HG03432 (cell line): Measurements from ENCODE around the gene TRIM22.

Experiments used
- ATAC-seq: cut with Tn5 transposase; IDR thresholded peaks from one replicate; pipeline ENCODE4 v1.9.1; 2021; ENCODE audit warnings: mild to moderate bottlenecking, moderate library complexity; ENCODE audit not compliant: unreplicated experiment

TRIM22 gene

GRCh38 chr11:5737670-5738392, 48.2 kb downstream of the TRIM22 start:
- ATAC-seq = no peak

- ATAC-seq = no peak
Measured at GRCh38 chr11:5738431-5738830, 48.8 kb downstream of the TRIM22 start.

- ATAC-seq = no peak
Measured at GRCh38 chr11:5746614-5747013, 57.0 kb downstream of the TRIM22 start.

- no peak for ATAC-seq
Measured at GRCh38 chr11:5749836-5750235, 60.2 kb downstream of the TRIM22 start.

- ATAC-seq = no peak
Measured at GRCh38 chr11:5753943-5754342, 64.4 kb downstream of the TRIM22 start, which contains the start of gene OR52N4. TSS of gene OR52N4 (plus strand) at chr11:5754243. CDS start at chr11:5754741, 498 bp downstream.
